COLO668 (cell line): ENCODE data around the gene NUDT22.
A peak's percentile ranks its signal among the peaks of the same experiment; 100 is the strongest.

Source experiments
- DNase-seq: peaks from one replicate; lab custom pipeline; 2025; ENCODE audit not compliant: unreplicated experiment; lab: John Stamatoyannopoulos, UW

NUDT22 gene

DNA sequence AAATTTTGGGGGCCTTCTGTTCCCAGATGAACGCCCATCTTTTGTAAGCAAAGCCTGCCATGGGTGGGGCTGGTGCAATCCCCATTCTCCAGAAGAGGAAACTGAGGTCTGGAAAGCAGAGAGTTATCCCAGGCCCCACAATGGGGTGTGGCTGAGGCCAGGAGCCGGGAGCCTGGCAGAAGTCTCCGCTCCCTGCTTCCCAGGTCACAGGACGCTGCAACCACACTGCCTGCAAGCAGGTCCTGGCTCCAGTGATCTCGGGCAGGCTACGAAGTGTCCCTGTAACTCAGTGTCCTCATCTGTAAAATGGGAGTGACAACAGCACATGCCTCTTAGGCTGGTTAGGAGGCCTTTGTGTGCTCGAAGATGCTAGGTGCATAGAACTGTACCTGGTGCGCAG lies 27.0 kb downstream of the NUDT22 start:
- DNase-seq: no peak

- no peak for DNase-seq
Measured at GRCh38 chr11:64253481-64253880, 27.4 kb downstream of the NUDT22 start.

GRCh38 chr11:64254326-64254725 lies 28.3 kb downstream of the NUDT22 start:
- DNase-seq: no peak

DNA sequence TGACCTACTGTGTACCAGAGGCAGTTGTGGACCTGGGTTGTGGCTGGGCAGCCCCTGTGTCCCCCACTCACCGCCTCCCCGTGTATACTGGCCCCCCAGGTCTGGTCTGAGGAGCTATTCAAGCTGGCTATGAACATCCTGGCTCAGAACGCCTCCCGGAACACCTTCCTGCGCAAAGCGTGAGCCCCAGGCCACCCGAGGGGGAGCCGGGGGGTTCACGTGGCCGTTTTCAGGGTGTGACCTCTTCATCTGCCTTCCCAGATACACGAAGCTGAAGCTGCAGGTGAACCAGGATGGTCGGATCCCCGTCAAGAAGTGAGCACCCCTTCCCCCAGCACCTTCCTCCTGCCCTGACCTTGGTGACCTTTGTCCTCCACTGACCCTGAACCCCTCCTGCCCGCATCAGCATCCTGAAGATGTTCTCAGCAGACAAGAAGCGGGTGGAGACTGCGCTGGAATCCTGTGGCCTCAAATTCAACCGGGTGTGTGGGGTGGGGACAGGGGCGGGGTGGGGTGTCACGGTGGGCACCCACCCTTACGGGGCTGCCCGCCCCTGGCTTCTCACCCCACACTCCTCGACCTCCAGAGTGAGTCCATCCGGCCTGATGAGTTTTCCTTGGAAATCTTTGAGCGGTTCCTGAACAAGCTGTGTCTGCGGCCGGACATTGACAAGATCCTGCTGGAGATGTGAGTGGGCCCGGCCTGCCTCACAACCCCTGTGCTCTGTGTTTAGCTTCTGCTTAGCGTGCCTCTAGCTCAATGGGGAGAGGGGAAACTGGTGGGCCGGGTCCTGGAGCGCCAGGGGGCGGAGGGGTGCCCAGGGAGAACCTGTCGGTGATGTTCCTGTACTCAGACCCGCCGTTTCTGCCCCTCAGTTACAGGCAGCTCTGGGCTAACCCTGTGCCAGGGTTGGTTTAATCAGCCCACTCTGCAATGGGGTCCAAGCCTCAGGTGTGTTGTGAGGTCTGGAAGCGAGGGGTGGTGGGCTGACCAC lies 29.4 kb downstream of the NUDT22 start:
- no peak for DNase-seq

- DNase-seq: no peak
Measured at GRCh38 chr11:64256300-64256699, 30.2 kb downstream of the NUDT22 start.

DNA sequence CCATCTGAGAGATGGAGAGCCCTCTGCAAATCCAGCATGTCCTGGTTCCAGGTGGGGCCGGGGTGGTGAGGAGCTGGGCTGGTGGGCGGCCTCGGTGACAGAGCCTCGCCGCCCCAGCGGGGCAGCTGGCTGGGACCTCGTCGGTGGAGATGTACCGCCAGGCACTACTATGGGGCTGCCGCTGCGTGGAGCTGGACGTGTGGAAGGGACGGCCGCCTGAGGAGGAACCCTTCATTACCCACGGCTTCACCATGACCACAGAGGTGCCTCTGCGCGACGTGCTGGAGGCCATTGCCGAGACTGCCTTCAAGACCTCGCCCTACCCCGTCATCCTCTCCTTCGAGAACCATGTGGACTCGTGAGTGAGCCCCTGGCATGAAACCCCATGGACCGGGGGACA lies 32.3 kb downstream of the NUDT22 start:
- no peak for DNase-seq

- DNase-seq: no peak
Measured at GRCh38 chr11:64258946-64259532, 33.0 kb downstream of the NUDT22 start.

- DNase-seq: no peak
Measured at GRCh38 chr11:64259533-64260067, 33.5 kb downstream of the NUDT22 start.

- DNase-seq: no peak
Measured at GRCh38 chr11:64260147-64260708, 34.2 kb downstream of the NUDT22 start.

DNA sequence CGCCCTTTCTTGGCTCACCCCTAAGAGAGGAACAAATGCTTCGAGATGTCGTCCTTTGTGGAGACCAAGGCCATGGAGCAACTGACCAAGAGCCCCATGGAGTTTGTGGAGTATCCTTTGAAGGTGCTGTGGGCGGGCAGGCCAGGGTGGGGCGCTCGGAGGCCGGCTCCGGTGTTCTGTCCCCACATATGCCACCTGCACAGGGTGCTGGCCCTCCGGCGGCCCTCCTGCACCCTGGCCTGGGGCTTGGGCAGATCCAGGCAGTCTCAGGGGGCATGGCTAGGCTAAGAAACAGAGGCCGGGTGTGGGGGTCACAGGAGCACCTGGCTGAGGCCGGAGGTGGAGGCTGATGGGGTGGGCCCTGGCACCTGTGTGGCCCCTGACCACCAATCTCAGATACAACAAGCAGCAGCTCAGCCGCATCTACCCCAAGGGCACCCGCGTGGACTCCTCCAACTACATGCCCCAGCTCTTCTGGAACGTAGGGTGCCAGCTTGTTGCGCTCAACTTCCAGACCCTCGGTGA lies 35.5 kb downstream of the NUDT22 start:
- DNase-seq: no peak

DNA sequence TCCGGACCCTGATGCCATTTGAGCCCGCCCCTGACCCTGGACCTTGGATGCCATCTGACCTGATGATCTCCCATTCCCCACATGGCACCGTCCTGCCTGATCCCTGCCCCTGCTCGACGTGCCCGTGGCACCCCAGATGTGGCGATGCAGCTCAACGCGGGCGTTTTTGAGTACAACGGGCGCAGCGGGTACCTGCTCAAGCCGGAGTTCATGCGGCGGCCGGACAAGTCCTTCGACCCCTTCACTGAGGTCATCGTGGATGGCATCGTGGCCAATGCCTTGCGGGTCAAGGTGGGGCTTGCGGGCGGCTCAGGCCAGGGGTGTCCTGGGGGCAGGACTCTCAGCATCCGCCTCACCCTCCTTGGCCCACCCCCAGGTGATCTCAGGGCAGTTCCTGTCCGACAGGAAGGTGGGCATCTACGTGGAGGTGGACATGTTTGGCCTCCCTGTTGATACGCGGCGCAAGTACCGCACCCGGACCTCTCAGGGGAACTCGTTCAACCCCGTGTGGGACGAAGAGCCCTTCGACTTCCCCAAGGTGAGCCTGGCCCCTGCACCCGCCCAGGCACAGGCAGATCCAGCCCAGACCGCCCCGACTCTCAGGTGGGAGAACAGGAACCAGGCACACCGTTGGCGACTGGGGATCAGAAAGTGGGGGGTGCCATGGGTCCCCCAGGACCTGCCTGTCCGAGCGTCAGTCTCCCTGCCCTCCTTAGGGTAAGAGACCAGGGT lies 36.4 kb downstream of the NUDT22 start:
- DNase-seq: no peak

GRCh38 chr11:64263021-64263946 lies 37.2 kb downstream of the NUDT22 start:
- no peak for DNase-seq

- no peak for DNase-seq
Measured at GRCh38 chr11:64263947-64264317, 37.9 kb downstream of the NUDT22 start.

- no peak for DNase-seq
Measured at GRCh38 chr11:64264371-64264852, 38.3 kb downstream of the NUDT22 start.

DNA sequence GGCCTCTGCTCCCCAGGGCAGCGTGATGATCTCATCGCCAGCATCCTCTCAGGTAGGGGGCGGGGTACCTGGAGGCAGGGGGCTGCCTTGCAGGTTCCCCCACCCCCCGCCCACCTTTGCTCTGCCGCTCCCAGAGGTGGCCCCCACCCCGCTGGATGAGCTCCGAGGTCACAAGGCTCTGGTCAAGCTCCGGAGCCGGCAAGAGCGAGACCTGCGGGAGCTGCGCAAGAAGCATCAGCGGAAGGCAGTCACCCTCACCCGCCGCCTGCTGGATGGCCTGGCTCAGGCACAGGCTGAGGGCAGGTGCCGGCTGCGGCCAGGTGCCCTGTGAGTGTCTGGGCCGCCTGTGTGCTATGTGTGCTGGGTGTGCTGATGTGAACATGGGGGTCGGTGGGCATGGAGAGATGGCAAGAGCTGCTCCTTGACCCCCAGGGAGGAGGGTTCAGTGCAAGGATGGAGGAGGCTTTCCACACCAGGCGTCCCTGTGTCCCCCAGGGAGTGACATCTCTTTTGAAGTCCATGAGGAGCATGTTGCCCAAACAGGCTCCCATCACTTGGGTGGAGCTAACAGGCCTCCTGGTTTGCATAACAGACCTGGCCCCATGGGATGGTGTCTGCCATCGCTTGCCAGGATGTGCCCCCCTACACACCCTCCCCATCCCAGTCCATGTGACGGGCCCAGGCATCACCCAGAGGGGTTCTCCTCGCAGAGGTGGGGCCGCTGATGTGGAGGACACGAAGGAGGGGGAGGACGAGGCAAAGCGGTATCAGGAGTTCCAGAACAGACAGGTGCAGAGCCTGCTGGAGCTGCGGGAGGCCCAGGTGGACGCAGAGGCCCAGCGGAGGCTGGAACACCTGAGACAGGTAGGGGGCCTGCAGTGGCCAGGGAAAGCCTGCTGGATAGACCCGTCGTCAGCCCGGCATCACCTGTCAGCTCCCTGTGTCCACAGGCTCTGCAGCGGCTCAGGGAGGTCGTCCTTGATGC lies 39.4 kb downstream of the NUDT22 start:
- DNase-seq: no peak

DNA sequence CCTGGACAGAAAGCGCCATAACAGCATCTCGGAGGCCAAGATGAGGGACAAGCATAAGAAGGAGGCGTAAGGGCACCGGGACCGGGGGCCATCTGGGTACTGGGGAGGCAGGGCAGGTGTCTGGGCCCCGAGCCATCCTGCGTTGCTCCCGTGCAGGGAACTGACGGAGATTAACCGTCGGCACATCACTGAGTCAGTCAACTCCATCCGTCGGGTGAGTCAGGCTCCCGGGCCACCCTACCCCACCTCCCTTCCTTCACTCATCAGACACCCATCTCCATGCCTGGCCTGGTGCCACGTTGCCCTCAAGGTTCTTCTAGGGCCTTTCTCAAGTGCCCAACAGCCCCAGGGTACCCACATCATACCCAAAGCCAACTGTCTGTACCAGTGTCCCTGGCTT lies 40.3 kb downstream of the NUDT22 start:
- no peak for DNase-seq

DNA sequence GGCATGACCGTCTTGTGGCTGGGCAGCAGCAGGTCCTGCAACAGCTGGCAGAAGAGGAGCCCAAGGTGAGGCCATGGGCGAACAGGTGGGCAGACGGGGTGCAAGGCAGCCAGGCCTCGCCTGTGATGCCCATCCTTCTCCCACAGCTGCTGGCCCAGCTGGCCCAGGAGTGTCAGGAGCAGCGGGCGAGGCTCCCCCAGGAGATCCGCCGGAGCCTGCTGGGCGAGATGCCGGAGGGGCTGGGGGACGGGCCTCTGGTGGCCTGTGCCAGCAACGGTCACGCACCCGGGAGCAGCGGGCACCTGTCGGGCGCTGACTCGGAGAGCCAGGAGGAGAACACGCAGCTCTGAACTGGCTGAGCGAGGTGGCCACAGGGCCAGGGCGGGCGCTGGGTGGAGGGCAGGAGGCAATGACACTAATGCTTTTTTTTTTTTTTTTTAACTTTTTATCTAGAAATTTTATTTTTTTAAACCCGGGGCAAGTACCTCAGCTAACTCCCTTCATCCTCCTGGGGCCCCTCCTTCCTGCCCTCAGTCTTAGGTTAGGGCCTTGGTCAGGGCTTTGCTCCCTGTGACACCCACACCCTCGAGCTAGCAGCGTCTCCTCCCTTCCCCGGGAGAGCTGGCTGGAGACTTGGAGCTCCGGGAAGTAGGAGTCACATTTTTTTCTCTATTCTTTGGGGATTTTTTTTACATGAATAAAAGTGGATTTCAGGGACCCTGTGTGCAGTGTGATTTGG lies 41.3 kb downstream of the NUDT22 start:
- DNase-seq: peak; percentile 29
